Ishikawa (cell line): Measurements from ENCODE around the gene RBM10.

Experiments used
- CEBPB ChIP-seq: IDR thresholded peaks from 2 replicates; pipeline ENCODE4 v1.6.1; 2012
- CREB1 ChIP-seq: IDR thresholded peaks from 2 replicates; pipeline ENCODE4 v1.6.1; 2012; ENCODE audit warnings: low read depth
- EGR1 ChIP-seq: IDR thresholded peaks from 2 replicates; pipeline ENCODE4 v1.6.1; 2012
- EP300 ChIP-seq: IDR thresholded peaks from 2 replicates; pipeline ENCODE4 v1.6.1; 2012; ENCODE audit warnings: borderline replicate concordance
- FOXM1 ChIP-seq: IDR thresholded peaks from 2 replicates; pipeline ENCODE4 v1.6.1; 2012; ENCODE audit warnings: low read depth, borderline replicate concordance
- MAX ChIP-seq: IDR thresholded peaks from 2 replicates; pipeline ENCODE4 v1.6.1; 2012
- NFIC ChIP-seq: IDR thresholded peaks from 2 replicates; pipeline ENCODE4 v1.6.1; 2012
- RAD21 ChIP-seq: IDR thresholded peaks from 2 replicates; pipeline ENCODE4 v1.6.1; 2012; ENCODE audit warnings: low read depth
- TAF1 ChIP-seq: IDR thresholded peaks from 2 replicates; pipeline ENCODE4 v1.6.1; 2012; ENCODE audit warnings: low read depth, mild to moderate bottlenecking
- TCF12 ChIP-seq: IDR thresholded peaks from 2 replicates; pipeline ENCODE4 v1.6.1; 2012; ENCODE audit warnings: low read depth
- TEAD4 ChIP-seq: IDR thresholded peaks from 2 replicates; pipeline ENCODE4 v1.6.1; 2012
- USF1 ChIP-seq: IDR thresholded peaks from 2 replicates; pipeline ENCODE4 v1.6.1; 2012
- YY1 ChIP-seq: IDR thresholded peaks from 2 replicates; pipeline ENCODE4 v1.6.1; 2012; ENCODE audit warnings: low read depth
- ZBTB7A ChIP-seq: IDR thresholded peaks from 2 replicates; pipeline ENCODE4 v1.6.1; 2012; ENCODE audit warnings: low read depth
- TF ChIP-seq, protein P1 (sequence below): IDR thresholded peaks from 2 replicates; pipeline ENCODE4 v1.6.1; 2012; ENCODE audit warnings: low read depth, mild to moderate bottlenecking

Gene RBM10

GRCh38 chrX:47224266-47224895 lies 79.4 kb downstream of the RBM10 start:
- no peak for TF ChIP-seq TEAD4
- no peak for TF ChIP-seq YY1
- TF ChIP-seq CEBPB: no peak
- TF ChIP-seq CREB1: no peak
- TF ChIP-seq, protein P1, sequence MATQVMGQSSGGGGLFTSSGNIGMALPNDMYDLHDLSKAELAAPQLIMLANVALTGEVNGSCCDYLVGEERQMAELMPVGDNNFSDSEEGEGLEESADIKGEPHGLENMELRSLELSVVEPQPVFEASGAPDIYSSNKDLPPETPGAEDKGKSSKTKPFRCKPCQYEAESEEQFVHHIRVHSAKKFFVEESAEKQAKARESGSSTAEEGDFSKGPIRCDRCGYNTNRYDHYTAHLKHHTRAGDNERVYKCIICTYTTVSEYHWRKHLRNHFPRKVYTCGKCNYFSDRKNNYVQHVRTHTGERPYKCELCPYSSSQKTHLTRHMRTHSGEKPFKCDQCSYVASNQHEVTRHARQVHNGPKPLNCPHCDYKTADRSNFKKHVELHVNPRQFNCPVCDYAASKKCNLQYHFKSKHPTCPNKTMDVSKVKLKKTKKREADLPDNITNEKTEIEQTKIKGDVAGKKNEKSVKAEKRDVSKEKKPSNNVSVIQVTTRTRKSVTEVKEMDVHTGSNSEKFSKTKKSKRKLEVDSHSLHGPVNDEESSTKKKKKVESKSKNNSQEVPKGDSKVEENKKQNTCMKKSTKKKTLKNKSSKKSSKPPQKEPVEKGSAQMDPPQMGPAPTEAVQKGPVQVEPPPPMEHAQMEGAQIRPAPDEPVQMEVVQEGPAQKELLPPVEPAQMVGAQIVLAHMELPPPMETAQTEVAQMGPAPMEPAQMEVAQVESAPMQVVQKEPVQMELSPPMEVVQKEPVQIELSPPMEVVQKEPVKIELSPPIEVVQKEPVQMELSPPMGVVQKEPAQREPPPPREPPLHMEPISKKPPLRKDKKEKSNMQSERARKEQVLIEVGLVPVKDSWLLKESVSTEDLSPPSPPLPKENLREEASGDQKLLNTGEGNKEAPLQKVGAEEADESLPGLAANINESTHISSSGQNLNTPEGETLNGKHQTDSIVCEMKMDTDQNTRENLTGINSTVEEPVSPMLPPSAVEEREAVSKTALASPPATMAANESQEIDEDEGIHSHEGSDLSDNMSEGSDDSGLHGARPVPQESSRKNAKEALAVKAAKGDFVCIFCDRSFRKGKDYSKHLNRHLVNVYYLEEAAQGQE: no peak
- no peak for TF ChIP-seq TAF1
- no peak for TF ChIP-seq ZBTB7A
- TF ChIP-seq MAX: no peak
- TF ChIP-seq TCF12: no peak
- TF ChIP-seq EGR1: no peak

GRCh38 chrX:47224896-47225290 lies 79.9 kb downstream of the RBM10 start:
- TF ChIP-seq CEBPB (no peak), TCF12 (no peak), USF1 (no peak), EGR1 (no peak), CREB1 (no peak), FOXM1 (no peak), TEAD4 (no peak), RAD21 (no peak), TAF1 (no peak), ZBTB7A (no peak), NFIC (no peak)
- TF ChIP-seq, protein P1: no peak

GRCh38 chrX:47226071-47226470 lies 81.0 kb downstream of the RBM10 start:
- TF ChIP-seq, protein P1: no peak
- no peak for TF ChIP-seq TCF12

DNA sequence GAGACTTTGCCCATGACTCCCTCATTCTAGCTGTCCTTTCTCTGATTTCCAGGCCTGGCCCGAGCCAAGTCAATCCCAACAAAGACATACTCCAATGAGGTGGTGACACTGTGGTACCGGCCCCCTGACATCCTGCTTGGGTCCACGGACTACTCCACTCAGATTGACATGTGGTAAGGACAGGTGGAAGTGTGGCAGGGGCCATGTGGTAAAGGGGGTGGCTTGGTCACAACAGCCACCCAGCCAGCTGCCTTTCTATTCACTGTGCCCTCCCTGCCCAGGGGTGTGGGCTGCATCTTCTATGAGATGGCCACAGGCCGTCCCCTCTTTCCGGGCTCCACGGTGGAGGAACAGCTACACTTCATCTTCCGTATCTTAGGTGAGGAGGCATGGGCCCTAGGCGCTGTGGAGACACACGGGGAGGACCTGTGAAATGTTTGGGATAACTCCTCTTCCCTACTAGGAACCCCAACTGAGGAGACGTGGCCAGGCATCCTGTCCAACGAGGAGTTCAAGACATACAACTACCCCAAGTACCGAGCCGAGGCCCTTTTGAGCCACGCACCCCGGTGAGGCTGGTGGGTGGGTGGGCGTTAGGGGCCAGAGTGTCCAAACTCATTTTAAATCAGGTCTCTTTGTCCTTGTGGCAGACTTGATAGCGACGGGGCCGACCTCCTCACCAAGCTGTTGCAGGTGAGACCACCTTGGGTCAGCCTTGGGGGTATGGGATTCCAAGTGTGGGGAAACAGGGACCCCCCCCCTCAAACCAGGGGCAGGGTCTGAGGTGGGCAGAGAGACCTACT lies 81.7 kb downstream of the RBM10 start:
- TF ChIP-seq RAD21: no peak
- no peak for TF ChIP-seq CREB1
- TF ChIP-seq, protein P1: no peak
- TF ChIP-seq TEAD4: no peak
- TF ChIP-seq TCF12: no peak
- no peak for TF ChIP-seq EP300
- TF ChIP-seq CEBPB: no peak
